Mononuclear cell (primary cell): ENCODE data around the gene CACNA1D. TPM values are rescaled to one million over a fixed set of nuclear protein-coding genes. Genes with fewer than 3 reads are reported as not detected.

Source experiments
- H3K27me3 ChIP-seq: 2 replicates; pipeline ENCODE4 v1.6.0; 2011; ENCODE audit warnings: low read length, control low read depth; ENCODE audit not compliant: insufficient read depth
- H3K4me1 ChIP-seq: 2 replicates; pipeline ENCODE4 v1.5.1; 2011; ENCODE audit warnings: mild to moderate bottlenecking, low read length, control low read depth; ENCODE audit not compliant: insufficient read depth
- H3K4me3 ChIP-seq: 2 replicates; pipeline ENCODE4 v1.5.1; 2011; ENCODE audit warnings: mild to moderate bottlenecking, low read length, moderate library complexity
- H3K9me3 ChIP-seq: 2 replicates; pipeline ENCODE4 v1.5.1; 2011; ENCODE audit warnings: low read depth, mild to moderate bottlenecking, control low read depth, low read length
- total RNA-seq: library from RNA; depleted of rRNA; stranded (reverse); fragments of >200 nt; gene quantifications from one replicate; pipeline ENCODE4 v1.2.3, GENCODE V29; 2012

Gene CACNA1D
- total RNA-seq, 1 donor: 0.84 TPM

DNA sequence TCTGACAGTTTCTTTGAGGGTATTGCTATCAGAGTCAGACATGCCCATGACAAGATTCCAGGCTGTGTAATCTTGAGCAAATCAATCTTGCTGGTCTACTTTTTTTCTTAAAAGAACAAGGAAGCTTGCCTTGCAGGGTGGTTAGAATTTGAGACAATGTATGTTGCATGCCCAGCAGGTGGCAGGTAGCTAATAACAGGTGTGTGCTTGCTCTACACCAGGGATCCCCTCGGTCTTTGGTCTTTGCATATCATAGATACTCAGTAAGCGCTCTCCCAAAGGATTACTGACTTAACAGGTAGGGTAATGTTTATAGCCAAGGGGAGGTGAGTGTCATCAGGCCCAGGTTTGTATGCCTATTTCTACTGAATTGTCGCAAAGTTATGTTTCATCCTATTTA lies 37.3 kb downstream of the CACNA1D start:
- H3K27me3 ChIP-seq: no peaks in the 10 kb centered on the region

DNA sequence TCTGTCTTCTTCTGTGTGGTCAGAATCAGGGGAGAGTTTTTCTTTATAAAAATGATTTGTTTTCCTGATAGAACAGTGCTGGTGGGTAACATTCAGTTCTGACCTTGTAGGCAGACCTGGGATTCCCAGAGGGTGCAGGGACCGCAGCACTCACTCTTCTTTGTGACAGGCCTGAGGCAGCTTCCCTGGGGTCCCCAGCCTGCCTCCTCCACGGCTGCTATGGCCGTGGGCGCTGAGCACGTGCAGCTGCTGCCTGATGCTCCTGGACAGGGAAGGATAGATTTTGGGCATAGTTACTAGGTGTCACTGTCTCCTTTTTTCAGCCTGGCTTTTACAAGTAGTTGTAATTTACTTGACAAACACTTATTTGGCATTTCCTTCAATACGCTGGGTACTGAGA lies 39.1 kb downstream of the CACNA1D start:
- Histone ChIP-seq H3K27me3 (peaks cover 2% of the 10 kb centered on the region), H3K9me3 (no peaks in the 10 kb centered on the region), H3K4me1 (no peaks in the 10 kb centered on the region), H3K4me3 (no peak overlapping the region)

More for the DNA sequence above, 37.3 kb downstream of the CACNA1D start:
- H3K9me3 ChIP-seq: no peaks in the 10 kb centered on the region
- H3K4me1 ChIP-seq: no peaks in the 10 kb centered on the region
- H3K4me3 ChIP-seq: no peak overlapping the region

DNA sequence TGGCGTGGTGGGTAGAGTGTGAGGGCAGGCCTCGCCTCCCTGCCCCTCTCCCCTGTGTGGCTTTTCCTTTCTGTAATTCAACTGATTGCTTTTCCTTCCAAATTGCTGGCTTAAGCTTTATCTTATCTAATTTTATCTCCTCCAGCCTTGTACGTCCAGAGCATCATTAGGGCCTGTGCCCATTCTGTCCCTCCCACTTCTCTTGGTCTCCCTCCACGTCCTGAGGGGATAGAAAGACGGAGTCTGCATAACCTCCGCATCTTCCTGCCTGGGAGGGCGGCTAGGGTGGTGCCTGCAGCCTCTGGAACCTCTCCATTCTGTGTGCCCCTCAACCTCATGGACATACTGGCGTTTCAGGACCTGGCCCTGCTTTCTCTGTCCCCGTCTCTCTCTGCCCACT lies 39.8 kb downstream of the CACNA1D start:
- Histone ChIP-seq H3K4me3 (no peak overlapping the region), H3K4me1 (no peaks in the 10 kb centered on the region), H3K9me3 (no peaks in the 10 kb centered on the region), H3K27me3 (peaks cover 2% of the 10 kb centered on the region)

DNA sequence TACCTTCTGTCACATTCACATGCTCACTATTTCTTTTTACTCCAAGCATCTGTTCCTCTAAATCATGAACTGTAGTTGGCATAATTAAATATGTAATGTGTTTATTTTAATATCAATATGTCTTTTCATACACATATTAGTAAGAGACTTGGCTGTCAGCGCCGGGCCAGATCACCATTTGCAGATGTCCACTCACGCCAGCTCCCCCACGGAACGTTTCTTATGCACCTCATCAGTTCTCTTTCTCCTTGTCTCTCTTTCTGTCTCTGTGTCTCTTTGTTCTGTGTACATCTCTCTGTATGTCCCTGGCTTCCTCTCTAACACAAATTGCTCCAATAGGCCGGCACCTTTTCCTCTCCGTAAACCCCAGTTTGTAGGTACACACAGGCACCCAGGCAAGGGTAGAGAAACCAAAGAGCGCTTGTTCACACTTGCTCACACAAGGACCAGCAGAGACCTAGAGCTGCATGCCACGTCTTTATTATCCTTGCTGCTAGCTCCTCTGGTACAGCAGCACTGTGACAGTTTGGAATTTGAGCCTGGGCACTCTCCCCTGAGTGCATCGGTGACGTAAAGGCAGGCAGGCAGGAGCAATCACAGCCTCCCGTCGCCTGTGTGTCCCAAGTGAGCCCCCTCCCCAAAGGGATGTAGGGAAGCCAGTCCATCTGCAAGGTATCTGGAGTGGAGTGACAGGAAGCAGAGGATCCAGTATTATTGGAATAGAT lies 40.4 kb downstream of the CACNA1D start:
- no peaks in the 10 kb centered on the region for H3K9me3 ChIP-seq
- no peaks in the 10 kb centered on the region for H3K4me1 ChIP-seq
- H3K4me3 ChIP-seq: no peak overlapping the region
- peaks cover 7% of the 10 kb centered on the region for H3K27me3 ChIP-seq

DNA sequence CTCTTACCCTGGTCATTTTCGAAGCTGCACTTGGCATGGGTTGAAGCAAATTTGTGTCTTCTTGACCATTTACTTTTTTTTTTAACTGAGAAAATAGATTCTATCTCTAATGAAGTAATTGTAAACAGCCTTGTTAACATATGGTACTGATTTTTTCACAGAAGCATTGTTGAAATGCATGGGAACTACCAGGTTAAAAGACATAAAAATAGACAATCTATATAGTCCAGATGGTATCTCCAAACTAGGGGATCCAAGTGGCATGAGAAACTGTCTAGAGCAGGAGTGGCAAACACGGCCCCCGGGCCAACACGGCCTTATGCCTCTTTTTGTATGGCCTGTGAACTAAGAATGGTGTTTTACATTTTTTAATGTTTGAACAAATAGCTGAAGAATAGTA lies 41.9 kb downstream of the CACNA1D start:
- H3K4me3 ChIP-seq: no peak overlapping the region
- H3K27me3 ChIP-seq: peaks cover 12% of the 10 kb centered on the region
- H3K4me1 ChIP-seq: no peaks in the 10 kb centered on the region
- H3K9me3 ChIP-seq: no peaks in the 10 kb centered on the region

DNA sequence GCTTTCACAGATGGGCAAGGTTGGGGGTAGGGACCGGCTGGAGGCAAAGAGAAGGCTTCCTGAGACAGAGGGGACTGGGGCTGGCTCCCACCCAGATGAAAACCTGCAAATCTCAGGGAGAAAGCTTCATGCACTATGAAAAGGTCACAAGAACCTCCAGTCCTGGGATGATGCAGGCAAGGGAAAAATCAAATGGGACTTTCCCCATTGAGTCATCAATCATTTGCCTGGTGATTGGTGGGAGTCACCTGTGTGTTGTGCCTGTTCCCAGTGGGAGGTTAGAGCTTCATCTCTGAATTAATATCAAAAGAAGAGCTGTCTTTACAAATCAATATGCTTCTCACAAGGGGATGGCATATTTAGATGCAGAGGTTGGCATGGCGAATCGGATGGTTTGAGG lies 49.9 kb downstream of the CACNA1D start:
- peaks cover 14% of the 10 kb centered on the region for H3K27me3 ChIP-seq
- no peak overlapping the region for H3K4me3 ChIP-seq
- no peaks in the 10 kb centered on the region for H3K4me1 ChIP-seq
- H3K9me3 ChIP-seq: no peaks in the 10 kb centered on the region

DNA sequence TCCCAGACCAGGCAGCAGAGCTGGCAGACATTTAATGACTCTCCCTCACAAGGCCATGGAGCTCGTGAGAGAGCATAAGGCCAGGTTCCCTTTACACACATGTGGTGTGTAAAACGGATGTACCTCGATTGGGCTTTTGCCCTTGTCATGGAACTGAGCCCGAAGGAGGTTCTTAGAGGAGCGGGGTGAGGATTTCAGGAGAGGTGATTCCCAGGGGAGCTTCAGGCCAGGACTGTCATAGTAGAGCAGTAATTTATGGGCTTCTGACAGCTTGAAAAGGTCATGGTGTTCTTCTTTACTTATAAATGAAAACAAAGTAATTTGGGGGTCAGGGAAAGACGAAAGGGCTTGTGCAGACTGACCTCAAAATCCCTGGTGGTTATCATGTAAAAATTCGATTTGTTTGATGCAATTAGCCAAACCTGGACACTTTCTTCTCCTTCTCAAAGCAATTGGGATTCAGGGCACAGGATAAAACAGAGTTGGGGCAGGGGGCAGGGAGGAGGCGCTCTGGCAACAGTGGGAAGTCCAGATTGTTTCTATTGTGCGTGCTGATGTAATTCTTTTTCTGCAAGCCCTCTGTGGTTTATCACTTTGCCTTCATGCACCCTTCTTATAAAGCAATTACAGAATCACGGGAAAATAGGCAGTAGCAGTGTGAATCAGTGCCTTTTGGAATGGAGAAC lies 51.0 kb downstream of the CACNA1D start:
- Histone ChIP-seq H3K27me3 (peaks cover 10% of the 10 kb centered on the region), H3K4me1 (no peaks in the 10 kb centered on the region), H3K4me3 (no peak overlapping the region), H3K9me3 (no peaks in the 10 kb centered on the region)

DNA sequence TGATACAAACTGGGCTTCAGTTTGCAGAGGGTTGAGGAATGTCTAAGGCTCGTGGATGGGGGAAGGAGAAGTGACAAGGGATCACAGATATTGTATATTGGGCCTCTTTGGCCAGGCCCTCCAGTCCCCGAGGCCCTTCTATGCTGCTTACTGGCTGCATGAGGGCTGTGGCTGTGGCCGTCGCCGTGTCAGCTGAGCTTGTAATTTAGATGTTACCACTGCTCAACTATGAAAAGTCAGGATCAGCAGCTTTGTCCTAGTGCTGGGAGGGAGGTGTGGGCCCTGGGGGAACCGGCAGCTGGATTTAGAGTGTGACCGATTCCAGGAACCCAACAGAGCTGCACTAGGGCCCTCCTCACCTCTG lies 51.6 kb downstream of the CACNA1D start:
- H3K4me3 ChIP-seq: no peak overlapping the region

DNA sequence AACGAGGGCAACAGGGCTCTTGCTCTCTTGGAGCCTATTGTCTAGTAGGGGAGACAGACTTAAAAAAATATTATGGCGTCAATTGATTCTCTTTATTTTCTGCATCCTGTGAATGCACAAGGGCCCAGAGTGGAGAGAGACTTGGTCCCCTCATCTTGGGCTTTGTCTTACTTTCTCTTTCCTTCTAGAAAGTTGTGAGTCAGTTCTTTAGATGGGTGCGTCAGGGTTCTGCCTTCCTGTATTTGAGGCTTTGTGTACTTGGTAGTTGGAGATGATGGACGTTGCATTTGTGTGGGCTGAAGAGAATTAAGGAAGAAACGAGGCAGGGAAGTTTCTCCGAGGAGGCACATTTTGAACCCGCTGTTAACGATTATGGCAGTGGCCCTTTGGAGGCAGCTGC lies 52.9 kb downstream of the CACNA1D start:
- H3K27me3 ChIP-seq: no peaks in the 10 kb centered on the region

More for the DNA sequence above, 51.6 kb downstream of the CACNA1D start:
- Histone ChIP-seq H3K4me1 (no peaks in the 10 kb centered on the region), H3K9me3 (no peaks in the 10 kb centered on the region), H3K27me3 (peaks cover 7% of the 10 kb centered on the region)

DNA sequence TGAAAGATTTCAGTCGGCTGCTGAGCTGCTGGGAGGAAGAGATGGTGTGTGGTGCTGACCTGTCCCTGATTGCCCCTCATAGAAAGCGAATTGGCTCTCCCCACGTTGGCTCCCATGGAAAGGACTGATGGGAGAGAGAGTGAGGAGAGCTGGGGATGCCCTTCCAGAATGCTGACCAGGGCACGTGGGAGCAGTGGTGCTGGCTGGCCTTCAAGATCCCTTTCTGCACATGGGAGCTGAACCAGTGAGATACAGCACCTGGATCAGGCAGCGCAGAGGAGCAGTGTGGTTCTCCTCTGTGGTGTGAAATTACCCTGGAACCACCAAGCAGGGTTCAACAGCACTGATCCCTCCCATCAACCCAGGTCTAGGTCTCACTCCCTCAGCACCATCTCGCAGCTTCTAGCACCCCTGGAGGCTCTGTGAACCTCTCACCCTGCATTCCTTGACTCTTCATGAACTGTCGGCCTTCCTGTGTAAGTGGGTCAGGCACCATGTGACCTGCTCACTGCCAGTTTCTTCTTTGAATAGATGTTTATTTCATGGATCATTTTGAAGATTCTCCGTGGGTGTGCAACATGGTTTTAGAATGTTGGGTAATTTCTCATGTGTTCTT lies 55.7 kb downstream of the CACNA1D start:
- no peaks in the 10 kb centered on the region for H3K27me3 ChIP-seq
- no peaks in the 10 kb centered on the region for H3K9me3 ChIP-seq
- no peak overlapping the region for H3K4me3 ChIP-seq
- no peaks in the 10 kb centered on the region for H3K4me1 ChIP-seq

More for the DNA sequence above, 52.9 kb downstream of the CACNA1D start:
- Histone ChIP-seq H3K4me1 (no peaks in the 10 kb centered on the region), H3K9me3 (no peaks in the 10 kb centered on the region), H3K4me3 (no peak overlapping the region)

DNA sequence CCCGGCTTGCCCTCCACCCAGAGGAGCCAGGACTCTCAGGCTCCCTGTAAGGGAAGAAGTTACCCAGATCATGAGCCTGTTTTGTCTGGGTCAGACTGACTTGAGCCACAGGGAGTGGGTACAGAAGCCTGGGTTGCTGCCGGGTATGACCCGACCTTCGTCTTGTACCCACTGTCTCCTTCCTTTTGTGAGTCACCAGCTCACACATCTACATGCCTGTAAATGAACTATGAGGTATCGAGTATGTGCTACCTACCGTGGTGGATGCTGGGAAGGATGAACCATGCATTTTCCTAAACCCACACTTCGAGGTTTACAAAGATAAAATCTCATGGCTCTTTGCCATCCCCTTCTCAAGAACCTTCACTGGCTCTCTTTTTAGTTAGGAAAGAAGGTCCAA lies 56.9 kb downstream of the CACNA1D start:
- Histone ChIP-seq H3K27me3 (no peaks in the 10 kb centered on the region), H3K4me1 (no peaks in the 10 kb centered on the region), H3K4me3 (no peak overlapping the region), H3K9me3 (no peaks in the 10 kb centered on the region)

DNA sequence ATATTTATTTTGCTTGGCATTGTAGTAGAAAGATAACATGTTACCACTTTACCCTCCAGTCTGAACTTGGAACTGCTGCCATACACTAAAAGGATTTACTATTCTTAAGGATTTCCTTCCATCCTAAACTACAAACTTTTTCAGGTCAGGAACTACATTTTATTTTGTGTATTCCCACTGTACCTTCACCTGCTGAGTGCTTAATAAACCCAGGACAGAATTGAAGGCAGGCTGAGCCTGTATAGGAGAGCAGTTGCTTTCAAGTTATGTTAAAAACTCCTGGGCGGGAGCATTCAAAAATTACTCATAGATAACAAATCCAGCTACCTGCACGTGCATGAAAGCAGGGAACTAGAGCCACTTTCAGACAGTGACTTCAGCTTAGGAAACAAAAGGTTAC lies 58.3 kb downstream of the CACNA1D start:
- no peaks in the 10 kb centered on the region for H3K27me3 ChIP-seq
- no peaks in the 10 kb centered on the region for H3K9me3 ChIP-seq
- H3K4me3 ChIP-seq: no peak overlapping the region
- H3K4me1 ChIP-seq: no peaks in the 10 kb centered on the region

DNA sequence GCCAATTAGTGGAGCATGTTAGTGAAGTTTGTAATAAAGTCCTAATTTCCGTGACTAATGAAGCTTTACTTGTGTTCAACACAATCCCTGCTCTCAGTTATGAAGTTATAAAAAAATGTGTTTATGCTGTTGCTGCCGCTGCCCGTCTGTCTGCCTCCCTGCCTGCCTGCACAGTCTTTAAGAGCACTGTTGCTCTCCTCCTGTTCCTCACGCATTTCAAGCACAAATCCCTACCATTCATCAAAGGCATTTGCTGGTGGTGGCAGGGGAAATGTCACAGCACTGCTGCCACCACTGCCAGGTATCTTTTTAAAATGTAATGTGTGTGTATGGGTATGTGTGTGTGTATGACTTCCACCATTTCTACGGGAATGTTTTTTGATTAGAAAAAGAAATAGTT lies 58.8 kb downstream of the CACNA1D start:
- Histone ChIP-seq H3K27me3 (peaks cover under 1% of the 10 kb centered on the region), H3K4me3 (no peak overlapping the region), H3K9me3 (no peaks in the 10 kb centered on the region), H3K4me1 (no peaks in the 10 kb centered on the region)

DNA sequence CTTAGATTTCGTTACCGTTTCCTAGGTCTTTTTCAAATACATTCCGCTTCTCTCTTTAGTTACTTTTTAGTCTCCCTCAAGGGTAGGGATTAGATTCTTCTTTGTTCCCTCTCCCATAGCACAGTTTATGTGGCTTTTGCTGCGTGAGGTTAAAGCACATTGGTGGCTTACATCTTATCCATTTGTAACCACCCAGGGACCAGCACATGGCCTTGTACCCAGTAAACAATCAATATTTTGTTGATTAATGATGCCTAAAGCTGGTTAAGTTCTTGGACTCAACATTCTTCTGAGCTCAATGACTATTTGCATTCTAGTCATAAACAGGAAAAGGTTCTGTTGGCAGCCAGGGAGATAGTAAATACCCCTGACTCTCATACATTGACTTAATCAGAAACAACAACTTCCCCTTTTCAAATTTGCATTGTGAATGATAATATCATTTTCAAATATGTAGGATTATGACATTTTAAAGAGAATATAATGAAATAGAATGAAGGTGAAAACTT lies 60.2 kb downstream of the CACNA1D start:
- Histone ChIP-seq H3K9me3 (no peaks in the 10 kb centered on the region), H3K4me3 (no peak overlapping the region), H3K27me3 (peaks cover 13% of the 10 kb centered on the region), H3K4me1 (no peaks in the 10 kb centered on the region)

DNA sequence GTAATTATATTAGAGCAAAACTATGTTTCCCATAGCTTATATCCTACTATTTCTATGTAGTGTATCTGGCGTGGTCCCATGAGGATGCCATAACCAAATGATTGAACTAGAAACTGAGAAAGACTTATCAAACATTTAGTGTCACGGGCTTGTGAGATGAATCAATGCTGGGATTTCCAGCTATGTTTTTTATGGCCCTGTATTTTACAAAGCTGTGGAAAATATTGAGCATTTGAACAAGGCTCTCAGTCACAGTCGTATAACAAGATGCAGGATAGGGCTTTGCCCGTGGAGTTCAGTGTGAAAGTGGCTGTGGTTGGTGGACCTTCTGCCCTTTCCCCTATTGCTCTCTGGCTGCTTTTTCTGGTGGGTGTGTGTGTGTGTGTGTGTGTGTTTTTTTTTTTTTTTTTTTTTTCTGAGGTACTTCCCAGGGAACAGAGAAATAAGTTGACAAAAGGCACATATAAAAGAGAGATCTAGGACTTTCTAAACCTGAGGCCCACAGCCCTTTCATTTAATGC lies 60.7 kb downstream of the CACNA1D start:
- Histone ChIP-seq H3K4me3 (no peak overlapping the region), H3K4me1 (no peaks in the 10 kb centered on the region), H3K27me3 (peaks cover 14% of the 10 kb centered on the region), H3K9me3 (no peaks in the 10 kb centered on the region)
